Activated T-cell treated with anti-CD3 and anti-CD28 coated beads for 4 hours (primary cell): ENCODE results near the gene ULBP2.
"Not testable (repeated sequence)": the region's sequence is repeated elsewhere in the genome, so short reads cannot be mapped to it uniquely, and the experiment has no call there.

ENCODE experiments used
- DNase-seq: peaks from one replicate; pipeline ENCODE4 v3.0.0-alpha.2; 2020

The ULBP2 gene

DNA sequence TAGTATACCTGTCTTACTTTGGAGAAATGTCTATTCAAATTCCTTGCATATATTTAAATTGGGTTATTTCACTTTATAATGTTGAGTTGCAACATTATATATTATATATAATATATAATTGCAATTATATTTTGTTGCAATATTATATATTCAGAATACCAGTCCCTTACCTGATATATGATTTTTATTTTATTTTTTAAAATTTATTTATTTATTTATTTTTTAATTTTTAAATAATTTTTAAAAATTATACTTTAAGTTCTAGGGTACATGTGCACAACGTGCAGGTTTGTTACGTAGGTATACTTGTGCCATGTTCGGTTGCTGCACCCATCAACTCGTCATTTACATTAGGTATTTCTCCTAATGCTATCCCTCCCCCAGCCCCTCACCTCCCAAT lies 14.8 kb upstream of the ULBP2 start:
- not testable (repeated sequence) for DNase-seq

DNA sequence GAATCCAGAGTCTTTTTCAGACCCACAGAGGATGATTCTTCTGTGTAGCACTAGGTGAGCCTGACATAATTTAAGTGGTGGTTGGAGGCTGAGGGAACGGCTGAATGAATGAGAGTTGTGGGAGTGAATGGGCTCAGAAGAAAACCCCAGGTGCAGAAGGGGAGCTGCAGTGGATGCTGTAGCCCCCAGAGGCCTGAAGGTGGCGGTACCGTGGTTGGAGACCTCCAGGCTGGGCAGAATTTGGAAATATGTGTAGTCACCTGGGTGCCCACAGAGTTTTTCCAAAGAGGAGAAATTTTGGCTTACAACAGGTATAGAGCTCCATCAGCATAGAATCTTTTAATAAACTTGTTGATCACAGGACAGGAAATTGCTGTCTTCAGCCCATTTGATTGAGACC lies 12.4 kb upstream of the ULBP2 start:
- no peak for DNase-seq

DNA sequence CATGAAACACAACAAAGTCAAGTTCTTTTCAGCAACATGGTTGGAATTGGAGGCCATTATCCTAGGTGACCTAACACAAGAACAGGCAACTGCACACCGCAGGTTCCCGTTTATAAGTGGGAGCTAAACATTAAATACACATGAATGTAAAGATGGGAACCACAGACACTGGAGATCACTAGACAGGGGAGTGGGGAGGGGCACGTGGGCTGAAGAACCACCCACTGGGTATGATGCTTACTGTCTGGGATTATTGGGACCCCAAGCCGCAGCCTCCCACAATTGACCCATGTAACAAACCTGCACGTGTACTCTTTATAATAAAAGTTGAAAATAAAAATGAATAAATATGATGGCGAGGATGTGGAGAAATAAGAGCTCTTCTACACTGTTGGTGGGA lies 10.3 kb upstream of the ULBP2 start:
- no peak for DNase-seq

DNA sequence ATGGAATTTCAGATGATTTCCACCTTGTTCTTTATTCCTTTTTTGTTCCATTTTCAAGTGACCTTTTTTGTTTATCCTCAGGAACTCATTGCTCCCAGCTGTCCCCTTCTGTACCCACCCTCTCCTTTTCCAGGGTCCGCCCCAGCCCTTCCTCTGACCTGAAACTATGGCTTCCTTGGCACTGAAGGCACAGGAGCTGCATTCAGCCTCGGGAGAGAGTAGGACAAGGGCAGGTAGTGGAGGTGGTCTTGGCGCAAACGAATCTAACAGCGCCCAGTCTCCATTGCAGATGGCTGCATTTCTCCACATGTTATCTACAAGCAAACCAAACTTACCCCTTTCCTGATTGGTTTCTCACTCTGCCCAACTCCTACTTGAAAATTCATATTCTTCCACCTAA lies 8.8 kb upstream of the ULBP2 start:
- no peak for DNase-seq

DNA sequence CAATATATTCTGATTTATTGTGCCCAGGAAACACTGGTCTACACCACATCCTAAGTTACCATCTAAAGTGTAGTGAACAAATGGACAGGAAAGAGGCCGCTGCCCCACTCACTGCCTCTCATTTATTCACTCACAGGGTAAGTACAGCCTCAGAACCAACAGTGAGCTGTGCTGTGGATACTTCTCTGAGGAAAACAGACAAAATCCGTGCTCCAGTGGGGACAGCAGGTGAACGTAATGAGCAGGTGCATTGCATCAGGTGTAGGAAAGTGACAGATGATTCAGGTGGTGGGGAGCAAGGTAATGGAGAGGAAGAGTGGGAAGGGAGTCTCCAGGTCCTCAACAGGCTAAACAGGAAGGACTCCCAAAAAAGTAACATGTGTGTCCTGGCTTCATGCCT lies 8.4 kb upstream of the ULBP2 start:
- DNase-seq, result no peak

DNA sequence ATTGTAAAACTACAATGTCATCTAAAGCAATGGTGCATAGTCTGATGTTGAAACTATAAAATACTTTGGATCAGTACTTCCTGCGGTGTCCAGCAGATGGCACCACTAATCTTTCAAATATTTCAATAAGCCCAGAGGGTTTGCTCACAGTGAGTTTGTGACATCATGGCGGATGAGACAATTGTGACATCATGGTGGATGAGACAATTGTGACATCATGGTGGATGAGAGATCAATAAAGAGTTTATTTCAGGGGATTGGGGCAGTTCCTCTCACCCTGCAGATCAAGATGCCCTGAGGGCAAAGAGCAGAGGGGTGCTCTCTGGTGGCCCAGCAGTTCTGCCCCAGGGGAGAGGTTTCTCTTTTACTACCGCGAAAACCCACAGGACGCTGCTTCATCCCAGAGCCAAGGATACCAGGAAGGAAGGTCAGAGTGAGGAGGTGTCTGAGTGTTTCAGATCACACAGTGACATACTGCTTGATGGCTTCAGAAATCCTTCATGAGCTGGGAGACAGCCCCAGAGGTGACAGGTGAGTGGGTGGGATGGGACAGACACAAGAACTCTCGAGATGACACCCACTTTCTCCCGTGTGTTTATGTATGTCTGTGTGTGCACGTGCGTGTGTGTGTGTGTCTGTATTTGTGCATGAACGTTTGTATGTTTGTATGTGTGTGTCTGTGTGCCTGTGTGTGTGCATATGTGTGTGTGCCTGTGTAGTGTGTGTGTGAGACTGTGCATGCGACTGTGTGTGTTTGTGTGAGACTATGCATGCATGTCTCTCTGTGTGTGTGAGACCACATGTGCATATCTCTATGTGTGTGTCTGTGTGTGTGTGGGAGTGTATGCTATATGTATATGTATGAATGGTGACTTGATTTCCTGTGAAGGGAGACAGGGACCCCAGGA lies 7.3 kb upstream of the ULBP2 start:
- DNase-seq, result peak; percentile 70

DNA sequence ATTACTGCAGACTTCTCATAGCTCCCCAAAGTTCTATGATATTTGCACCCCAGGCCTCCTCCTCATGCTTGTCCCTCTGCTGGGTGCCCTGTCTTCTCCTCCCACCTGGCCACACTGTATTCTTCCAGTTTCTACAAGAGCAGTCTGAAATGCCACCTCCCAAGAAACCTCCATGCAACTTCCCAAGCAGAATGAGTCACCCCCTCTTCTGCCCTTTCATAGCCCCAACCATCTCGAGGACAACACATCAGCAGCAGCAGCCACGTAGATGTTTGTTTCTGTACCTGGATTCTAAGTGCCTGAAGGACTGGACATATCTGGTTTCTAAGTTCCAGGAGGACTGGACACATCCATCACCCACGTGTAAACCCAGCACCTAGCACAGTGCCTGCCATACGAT lies 6.6 kb upstream of the ULBP2 start:
- no peak for DNase-seq

DNA sequence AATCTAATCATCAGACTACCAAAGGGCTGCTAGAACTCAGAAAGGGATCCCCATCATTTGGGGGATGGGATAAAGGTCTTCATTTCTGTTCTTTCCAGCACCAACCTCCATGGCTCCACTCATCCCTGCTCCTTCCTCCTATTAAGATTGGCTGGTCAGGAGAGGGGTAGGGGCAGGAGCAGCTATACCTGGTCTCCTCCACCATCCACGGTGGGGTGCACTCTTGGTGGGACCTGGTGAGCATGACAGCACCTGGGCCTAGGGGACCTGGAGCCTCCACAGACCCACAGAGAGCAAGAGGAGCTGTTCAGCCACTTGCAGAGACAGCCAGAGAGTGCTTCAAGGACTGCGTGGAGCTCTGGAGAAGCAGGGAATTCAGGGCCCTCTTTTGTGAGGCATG lies 6.1 kb upstream of the ULBP2 start:
- DNase-seq, result no peak

DNA sequence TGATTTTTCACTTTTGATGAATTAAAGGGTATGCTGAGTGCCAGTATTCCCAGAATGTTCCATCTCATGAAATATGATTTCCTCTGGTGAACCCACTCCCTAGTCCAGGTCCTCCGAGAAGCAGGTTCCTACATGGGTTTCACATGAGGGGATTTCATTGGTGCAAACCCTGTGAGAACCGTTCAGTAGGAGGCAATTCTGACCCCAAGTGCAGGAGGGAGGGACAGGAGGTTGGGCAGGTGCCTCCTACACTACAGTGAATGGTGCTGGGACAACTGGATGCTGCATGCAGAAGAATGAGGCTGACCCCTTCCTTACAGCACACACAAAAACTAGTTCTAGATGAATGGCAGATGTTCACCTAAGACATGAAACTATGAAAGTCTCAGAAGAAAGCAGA lies 5.1 kb upstream of the ULBP2 start:
- DNase-seq, result no peak

DNA sequence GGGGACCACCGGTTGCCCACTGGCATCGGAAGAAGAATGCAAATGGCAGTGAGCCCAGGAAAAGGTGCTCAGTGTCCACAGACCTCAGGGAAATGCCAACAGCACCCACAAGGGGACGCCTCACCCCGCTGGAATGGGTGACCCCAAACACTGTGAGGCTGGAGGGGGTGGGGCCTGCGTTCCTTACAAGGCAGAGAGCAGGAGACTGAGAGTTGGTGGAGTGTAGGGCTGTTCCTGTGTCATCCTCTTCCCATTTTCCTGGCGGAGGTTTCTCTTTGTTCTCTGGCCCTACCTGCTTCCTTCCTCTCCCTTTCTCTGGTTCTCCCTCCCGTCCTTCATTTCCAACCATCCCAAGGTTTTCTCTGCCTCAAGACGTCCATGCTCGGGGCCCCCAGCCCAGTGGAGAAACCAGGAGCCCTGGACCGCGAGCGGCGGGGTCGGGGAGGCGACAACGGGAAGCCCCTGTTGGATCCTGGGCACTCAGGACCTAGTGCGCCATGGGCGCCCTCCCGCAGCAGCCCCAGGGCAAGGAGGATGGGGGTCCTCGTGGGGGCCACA lies 3.7 kb upstream of the ULBP2 start:
- DNase-seq, result not testable (repeated sequence)

DNA sequence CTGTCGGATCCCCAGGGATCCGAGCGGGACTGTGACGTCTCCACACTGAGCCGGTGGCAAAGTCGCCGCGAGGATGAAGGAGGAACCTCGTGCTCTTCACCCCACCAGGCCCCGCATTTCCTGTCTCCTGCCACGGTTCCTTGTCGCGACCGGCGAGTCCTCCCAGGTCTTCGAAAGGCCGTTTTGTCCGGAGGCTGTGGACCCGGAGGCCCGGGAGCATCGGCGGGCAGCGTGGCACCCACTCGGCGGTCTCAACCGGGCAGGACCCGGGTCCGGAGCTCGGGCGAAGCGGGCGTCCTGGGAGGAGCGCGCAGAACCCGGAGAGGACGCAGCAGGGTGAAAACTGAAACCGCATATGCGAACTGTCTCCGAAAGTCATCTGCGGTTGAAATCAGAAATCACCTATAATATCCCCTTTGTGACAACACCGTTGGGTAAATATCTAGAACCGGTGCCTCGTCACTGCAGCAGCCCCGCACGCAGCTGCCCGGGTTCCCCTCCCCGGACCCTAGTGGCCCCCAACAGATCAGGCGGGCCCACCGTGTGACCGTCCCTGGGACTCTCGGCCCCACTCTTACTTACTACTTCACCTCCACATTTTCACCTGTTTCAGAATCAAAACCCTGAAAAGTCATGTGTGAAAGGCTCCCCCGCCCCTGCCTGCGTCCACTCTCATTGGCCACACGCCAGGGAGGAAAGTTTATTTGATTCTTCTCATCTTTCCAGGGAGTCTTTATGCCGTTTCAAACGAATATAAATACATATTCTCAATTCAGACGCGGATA lies 3.1 kb upstream of the ULBP2 start:
- DNase-seq, result no peak

DNA sequence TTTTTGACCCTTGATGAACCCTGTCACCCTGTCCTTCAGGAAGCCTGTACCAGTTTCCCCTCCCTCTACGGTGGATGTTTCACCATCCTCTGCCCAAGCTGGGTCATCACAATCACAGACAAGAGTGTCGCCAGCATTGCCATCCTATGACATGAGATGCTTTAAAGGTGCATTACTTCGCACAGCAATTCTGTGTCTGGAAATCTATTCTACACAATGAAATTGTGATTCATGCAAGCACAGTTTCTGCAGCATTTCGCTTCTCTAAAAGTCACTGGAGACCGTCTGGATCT lies 2.5 kb upstream of the ULBP2 start:
- no peak for DNase-seq

DNA sequence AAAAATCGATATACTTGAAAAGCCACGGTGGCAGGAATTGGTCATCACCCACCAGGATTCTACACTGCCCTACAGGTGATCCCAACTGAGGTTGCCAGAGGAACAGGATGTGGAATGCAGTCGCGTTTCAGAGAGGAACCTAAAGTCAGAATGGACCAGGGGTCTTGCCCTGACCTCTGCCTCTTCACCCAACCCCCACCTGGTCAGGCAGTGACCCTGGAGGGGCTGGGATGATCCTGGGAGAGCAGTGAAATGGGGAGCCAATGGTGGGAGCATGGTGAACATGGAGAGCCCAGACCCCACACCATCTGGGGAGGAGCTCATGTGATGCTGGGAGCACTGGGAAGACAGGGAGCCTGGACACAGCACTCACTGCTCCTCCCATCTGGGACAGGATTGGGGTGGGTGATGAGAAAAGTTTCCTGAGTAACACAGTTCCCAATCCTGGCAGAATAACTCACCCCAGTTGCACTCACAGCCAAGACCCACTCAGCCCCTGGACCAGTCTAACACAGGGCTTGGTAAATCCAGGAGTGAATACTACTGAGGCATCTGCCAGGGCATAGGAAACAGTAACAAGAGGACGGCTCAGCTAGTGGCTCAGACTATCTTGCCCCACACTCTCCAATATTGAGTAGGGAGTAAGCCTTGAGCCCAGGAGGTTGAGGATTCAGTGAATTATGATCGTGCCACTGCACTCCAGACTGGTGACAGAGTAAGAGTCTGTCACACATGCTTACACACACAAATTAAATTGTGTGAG lies 1.7 kb upstream of the ULBP2 start:
- no peak for DNase-seq

DNA sequence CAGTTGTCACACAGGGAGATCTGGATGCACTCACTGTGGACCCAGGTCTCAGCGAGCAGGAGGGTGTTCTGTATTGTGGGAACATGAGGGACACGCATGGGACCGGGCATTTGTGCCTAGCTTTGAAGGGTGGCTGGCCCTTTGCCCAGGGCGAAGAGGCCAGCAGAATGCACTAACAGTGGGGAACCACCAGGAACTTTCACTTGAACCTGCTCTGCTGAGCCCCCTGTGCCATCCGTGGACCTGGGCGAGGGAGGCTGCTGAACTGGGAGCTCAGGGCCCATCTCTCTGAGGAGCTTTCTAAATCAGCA lies 1.2 kb upstream of the ULBP2 start:
- no peak for DNase-seq

DNA sequence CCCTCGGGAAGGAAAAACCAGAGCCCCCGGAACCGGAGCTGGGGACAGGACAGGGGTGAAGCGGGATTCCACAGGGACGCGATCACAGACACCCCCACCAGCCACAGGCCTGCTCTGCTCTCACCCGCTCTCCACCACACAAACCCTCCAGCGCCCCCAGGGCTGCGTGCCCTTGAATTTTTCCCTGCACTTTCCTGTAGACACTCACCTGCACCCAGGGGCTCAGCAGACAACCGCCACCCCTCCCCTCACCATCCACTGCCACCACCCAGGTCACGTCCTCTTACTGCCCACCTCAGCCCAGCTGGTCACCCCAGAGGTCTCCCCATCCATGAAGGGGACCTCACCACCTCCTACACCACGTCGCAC lies 631 bp downstream of the ULBP2 start:
- no peak for DNase-seq

DNA sequence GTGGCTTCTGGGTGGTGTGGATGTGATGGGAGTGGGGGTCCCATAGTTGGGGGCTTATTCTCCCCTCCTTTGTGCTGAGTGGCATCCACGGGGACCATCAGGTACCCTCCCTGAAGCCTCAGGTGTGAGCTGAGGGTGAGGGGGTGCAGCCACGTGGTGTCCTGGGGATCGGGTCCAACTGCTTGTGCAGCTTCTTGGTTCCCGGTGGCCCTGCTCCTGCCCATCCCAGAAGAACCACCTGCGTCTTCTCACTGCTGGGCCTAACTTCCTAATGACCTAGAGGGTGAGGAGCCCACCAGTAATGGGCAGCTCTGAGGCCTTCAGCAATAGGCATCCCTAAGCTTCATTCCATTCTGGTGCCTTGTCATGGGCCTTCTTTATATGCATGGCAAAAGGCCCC lies 1.5 kb downstream of the ULBP2 start:
- DNase-seq, result not testable (repeated sequence)

DNA sequence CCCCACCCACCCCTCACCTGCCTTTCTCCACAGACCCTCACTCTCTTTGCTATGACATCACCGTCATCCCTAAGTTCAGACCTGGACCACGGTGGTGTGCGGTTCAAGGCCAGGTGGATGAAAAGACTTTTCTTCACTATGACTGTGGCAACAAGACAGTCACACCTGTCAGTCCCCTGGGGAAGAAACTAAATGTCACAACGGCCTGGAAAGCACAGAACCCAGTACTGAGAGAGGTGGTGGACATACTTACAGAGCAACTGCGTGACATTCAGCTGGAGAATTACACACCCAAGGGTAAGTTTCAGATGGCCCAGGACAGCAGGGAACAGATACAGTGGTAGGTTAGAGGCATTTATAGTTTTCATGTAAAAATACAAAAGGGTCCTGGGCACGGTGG lies 3.5 kb downstream of the ULBP2 start:
- DNase-seq, result not testable (repeated sequence)

DNA sequence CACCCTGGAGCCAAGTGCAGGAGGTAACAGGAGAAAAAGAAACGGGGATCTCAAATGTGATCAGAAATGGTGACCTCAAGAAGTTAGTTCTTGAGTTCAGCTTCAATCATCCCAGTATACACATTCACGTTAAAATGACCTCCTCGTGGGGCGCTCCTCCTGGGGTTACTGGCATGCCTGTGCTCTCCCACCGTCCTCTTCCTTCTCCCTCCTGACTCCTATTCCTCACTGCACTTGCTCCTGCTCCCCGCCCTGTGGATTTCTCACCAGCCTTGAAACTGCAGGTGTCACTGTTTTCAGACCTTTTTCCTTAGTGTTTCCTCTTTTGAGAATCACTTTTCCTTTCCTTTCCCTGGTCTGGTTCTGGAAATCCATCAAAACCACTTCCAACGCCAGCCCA lies 4.8 kb downstream of the ULBP2 start:
- not testable (repeated sequence) for DNase-seq

DNA sequence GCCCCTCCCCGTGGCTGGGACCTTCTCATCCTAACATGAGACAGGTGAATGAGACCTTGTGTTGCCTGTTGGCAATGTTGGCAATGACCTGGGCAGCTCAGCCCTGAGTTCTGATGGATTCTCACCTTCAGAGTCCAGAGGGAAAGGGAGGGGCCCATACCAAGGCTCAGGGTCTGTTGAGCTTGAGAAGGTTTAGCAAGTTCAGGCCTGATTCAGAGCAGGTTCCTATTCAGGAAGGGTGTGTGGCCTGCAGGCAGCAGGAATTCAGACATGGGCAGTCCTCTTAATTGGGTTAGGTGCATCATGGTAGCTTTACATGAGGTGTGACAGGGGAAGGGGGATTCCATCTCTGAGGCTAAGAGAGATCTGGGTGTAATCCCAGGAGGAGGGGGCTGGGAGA lies 5.7 kb downstream of the ULBP2 start:
- not testable (repeated sequence) for DNase-seq

DNA sequence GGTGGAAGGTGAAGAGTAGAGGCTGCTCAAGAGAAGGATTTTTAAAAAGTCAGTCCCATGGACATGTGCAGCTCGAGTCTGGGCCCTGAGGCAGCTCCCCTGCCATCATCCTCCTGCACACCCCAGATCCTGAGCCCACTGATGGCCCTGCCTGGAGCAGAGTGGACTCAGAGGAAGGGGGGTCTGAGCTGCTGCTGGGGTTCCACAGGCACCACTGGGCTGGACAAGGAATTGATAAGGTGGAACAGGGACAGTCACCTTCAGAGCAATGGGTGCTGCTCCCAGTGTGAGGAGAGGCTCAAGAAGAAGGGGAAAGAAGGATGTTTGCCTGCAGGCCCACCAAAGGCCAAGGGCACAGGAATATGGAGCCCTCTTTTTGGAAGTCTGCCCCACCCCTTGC lies 6.2 kb downstream of the ULBP2 start:
- no peak for DNase-seq

DNA sequence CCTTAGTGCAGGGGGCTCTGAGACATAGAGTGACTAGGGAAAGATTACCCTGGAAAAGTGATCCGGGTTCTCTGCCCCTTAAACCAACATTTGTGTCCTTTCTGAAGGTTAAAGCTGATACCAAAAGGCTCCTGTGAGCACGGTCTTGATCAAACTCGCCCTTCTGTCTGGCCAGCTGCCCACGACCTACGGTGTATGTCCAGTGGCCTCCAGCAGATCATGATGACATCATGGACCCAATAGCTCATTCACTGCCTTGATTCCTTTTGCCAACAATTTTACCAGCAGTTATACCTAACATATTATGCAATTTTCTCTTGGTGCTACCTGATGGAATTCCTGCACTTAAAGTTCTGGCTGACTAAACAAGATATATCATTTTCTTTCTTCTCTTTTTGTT lies 6.8 kb downstream of the ULBP2 start:
- no peak for DNase-seq

DNA sequence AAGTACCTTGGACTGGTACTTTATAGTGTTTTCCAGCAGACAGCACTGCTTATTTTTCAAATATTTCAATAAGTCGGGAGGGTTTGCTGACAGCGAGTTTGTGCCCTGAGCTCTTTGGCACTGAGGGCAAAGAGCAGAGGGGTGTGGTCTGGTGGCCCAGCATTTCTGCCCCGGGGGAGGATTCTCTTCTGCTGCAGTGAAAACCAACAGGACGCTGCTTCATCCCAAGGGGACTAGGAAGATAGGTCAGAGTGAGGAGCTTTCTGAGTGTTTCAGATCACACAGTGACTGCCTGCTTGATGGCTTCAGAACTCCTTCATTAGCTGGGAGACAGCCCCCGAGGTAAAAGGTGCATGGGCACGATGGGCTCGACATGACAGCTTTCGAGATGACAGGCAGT lies 8.6 kb downstream of the ULBP2 start:
- DNase-seq, result no peak

DNA sequence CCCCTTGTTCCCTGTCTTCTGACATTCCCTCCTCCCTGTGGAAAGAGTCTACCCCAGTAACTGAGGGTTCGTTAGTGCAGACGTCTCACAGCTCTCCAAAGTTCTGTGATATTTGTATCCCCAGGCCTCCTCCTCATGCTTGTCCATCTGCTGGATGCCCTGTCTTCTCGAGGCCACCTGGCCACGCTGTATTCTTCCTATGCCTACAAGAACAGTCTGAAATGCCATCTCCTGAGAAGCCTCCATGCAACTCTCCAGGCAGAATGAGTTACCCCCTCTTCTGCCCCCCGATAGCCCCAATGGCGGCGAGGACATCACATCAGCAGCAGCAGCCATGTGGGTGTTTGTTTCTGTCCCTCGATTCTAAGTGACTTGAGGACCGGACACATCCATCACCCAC lies 9.3 kb downstream of the ULBP2 start:
- DNase-seq, result no peak

DNA sequence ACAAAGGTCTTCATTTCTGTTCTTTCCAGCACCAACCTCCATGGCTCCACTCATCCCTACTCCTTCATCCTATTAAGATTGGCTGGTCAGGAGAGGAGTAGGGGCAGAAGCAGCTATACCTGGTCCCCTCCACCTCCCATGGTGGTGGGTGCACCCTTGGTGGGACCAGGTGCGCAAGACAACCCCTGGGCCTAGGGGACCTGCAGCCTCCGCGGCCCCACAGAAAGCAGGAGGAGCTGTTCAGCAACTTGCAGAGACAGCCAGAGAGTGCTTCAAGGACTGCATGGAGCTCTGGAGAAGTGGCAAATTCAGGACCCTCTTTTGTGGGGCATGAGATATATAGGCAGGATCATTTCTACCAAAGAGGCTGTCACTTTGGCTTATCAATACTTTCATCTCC lies 9.8 kb downstream of the ULBP2 start:
- no peak for DNase-seq
